Gastroesophageal sphincter (tissue), 3 donors: Measurements from ENCODE around the gene SEC11C.

Experiments
- CTCF ChIP-seq, 4 experiments: fragments of 200-600 bp in 2 of 4; fragments of 450-650 bp in 2 of 4; sonication (generic) in 1 of 4; IDR thresholded peaks; one replicate each; pipeline ENCODE4 v1.5.1; 2017 to 2019; ENCODE audit warnings: antibody characterized with exemption in 4 of 4, mild to moderate bottlenecking in 2 of 4, moderate library complexity in 2 of 4
- EP300 ChIP-seq: sonication (generic); formaldehyde crosslinking; IDR thresholded peaks from one replicate; pipeline ENCODE4 v1.6.1; 2017; ENCODE audit warnings: antibody characterized with exemption, mild to moderate bottlenecking
- POLR2A ChIP-seq, 2 donors: fragments of 450-650 bp; IDR thresholded peaks; one replicate each; pipeline ENCODE4 v1.6.1; 2017; ENCODE audit warnings: antibody characterized with exemption in 2 of 2, mild to moderate bottlenecking in 2 of 2, moderate library complexity in 1 of 2

DNA sequence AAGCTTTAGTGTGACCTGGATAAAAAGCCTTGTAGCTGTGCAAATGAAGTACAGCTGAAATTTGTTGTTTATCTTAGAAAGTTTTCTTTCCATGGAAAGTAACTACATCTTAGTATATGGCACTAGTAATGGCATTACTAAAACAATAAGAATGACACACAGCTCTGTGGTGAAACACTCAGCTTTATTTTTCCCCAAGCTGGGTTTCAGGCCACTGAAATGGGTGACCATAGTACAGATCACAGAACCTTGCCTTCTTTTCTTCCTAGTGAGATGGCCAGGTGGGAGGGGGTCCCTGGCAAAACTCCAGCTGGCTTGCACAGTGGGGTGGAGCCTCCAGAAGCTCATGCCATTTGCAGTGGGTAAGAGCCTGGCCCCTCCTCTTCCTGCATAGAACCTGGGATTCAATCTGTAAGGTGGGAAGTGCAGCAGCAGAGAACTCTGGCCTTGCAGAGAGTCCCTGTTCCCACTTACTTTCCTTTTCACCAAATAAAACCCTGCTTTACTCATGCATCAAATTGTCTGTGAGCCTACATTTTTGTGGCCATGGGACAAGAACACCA, 62.7 kb downstream of the SEC11C start:
- TF ChIP-seq CTCF (IDR thresholded peaks at IDR 0.05) (no peak), EP300 (no peak), POLR2A (IDR thresholded peaks at IDR 0.05) (no peak)
